Measurements from ENCODE around the gene ZNF32. TPM values are rescaled to one million over a fixed set of nuclear protein-coding genes. Genes with fewer than 3 reads are reported as not detected.
A peak's percentile ranks its signal among the peaks of the same experiment; 100 is the strongest.

Gene ZNF32
- total RNA-seq, 2 experiments from 2014 or later: 12.2 to 13.5 TPM

GRCh38 chr10:43689618-43689954, 40.9 kb upstream of the ZNF32 start:
- Mint-ChIP-seq H3K4me1 (ENCODE audit: low read depth) (peaks cover 5% of the 10 kb centered on the region), H3K27ac (no peak overlapping the region), H3K27me3 (peaks cover 8% of the 10 kb centered on the region), H3K9me3 (no peaks in the 10 kb centered on the region), H3K36me3 (no peaks in the 10 kb centered on the region), H3K4me3 (peak overlapping the region; percentile 76)
- ChIA-PET CTCF (interaction anchor here (0.5 to 2.8 kb wide), 32 partner anchors 9 to 1185 kb away, joined by 3 to 20 read pairs (median 4); partner anchors contain the start of genes CXCL12 and ZNF32), POLR2A (interaction anchor here (1.4 kb wide), 1 partner anchor 907 kb away, joined by 4 read pairs; the partner anchor contains the start of gene BMS1)
- DNase-seq: peak; percentile 45
- intact Hi-C loops (cut with micrococcal nuclease): loop anchor here (5.0 kb wide), 1 partner anchor 698 kb away; the partner anchor contains the start of gene CXCL12

DNA sequence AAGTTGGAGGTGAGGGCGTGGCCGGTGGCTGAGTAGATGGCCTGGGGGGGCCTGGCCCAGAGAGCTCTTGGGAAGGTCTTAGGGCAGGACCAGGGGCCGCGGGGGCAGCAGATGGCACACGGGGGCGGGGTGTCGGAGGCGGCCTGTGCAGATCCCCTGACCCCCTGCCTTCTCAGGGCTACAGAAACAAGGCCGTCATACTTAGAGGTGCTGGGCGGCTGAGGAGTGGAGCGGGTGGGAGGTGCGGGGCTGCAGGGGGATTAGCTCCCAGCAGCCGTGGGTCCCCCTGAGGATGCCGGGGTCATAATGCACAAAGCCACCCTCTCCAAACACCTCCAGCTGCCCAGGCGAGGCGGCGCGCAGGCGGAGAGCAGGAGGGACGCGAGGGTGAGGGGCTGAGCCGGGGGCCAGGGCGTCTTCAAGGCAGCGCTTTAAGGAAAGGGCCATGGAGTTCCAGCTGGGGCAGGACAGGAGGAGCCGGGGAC, 40.4 kb upstream of the ZNF32 start:
- no peak for DNase-seq
- CTCF ChIA-PET: interaction anchor here (0.6 to 2.8 kb wide), 20 partner anchors 8 to 1176 kb away, joined by 3 to 20 read pairs (median 6); partner anchors contain the start of genes CXCL12 and ZNF32
- intact Hi-C loops (cut with micrococcal nuclease): loop anchor here (5.0 kb wide), 1 partner anchor 698 kb away; the partner anchor contains the start of gene CXCL12
- POLR2A ChIA-PET: interaction anchor here (1.4 kb wide), 1 partner anchor 906 kb away, joined by 4 read pairs; the partner anchor contains the start of gene BMS1
- Mint-ChIP-seq H3K9me3 (no peaks in the 10 kb centered on the region), H3K4me1 (ENCODE audit: low read depth) (peaks cover 5% of the 10 kb centered on the region), H3K27ac (no peak overlapping the region), H3K27me3 (peaks cover 8% of the 10 kb centered on the region), H3K36me3 (no peaks in the 10 kb centered on the region), H3K4me3 (peak overlapping the region; percentile 76)

- Mint-ChIP-seq H3K27me3 (peaks cover 8% of the 10 kb centered on the region), H3K4me1 (ENCODE audit: low read depth) (peaks cover 5% of the 10 kb centered on the region), H3K27ac (no peak overlapping the region), H3K4me3 (peak overlapping the region; percentile 13), H3K36me3 (no peaks in the 10 kb centered on the region), H3K9me3 (no peaks in the 10 kb centered on the region)
- intact Hi-C loops (cut with micrococcal nuclease): loop anchor here (5.0 kb wide), 1 partner anchor 699 kb away; the partner anchor contains the start of gene CXCL12
- POLR2A ChIA-PET: interaction anchor here (0.6 kb wide), 1 partner anchor 103 kb away, joined by 3 read pairs; no protein-coding TSS in a partner anchor
- CTCF ChIA-PET: interaction anchor here (0.9 to 2.8 kb wide), 4 partner anchors 16 to 697 kb away, joined by 4 to 20 read pairs (median 6); partner anchors contain the start of genes CXCL12 and ZNF32
- DNase-seq: no peak
These were observed 39.7 kb upstream of the ZNF32 start for GRCh38 chr10:43688348-43688892.

DNA sequence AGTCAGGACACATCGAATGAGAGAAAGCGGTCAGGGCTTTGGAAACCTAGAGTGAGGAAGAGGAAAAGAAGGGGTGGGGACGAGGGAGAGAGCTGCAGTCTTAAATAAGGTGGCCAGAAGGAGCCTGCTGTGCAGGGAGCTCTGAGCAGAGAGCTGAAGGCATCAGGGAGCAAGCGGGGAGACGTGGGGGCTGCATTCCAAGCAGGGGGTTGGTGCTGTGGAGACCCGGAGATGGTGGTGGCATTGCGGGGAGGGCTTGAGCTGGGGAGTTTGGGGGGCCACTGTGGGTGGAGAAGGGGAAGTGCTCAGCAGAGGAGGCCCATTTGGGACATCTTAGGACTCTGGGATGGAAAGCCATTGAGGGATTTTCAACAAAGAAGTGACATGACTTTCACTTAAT, 38.7 kb upstream of the ZNF32 start:
- H3K27ac Mint-ChIP-seq: no peak overlapping the region

DNA sequence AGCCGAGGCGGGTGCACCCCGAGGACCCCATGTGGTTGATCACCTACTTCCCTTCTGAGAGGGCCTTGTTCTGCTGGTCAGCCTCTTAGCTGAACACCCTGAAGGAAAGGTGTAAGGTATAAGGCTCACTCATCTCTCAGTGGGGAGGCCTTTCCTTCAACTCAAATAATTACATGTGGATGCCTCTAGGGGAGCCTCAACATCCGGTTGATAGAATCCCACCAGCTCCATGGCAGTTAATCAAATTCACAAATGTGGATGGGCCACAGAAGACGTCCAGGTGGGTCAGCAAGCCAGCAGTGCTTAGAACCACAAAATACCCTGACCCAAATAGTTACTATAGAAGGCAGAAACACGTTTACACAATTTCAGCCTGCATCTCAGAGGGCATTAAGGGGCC, 37.7 kb upstream of the ZNF32 start:
- no peak for DNase-seq
- Mint-ChIP-seq H3K4me3 (no peak overlapping the region), H3K4me1 (ENCODE audit: low read depth) (peaks cover 5% of the 10 kb centered on the region), H3K36me3 (no peaks in the 10 kb centered on the region), H3K27ac (no peak overlapping the region), H3K9me3 (no peaks in the 10 kb centered on the region), H3K27me3 (peaks cover 16% of the 10 kb centered on the region)
- intact Hi-C loops (cut with micrococcal nuclease): loop anchor here (5.0 kb wide), 1 partner anchor 701 kb away; the partner anchor contains the start of gene CXCL12
- ChIA-PET POLR2A (no interaction called here), CTCF (interaction anchor here (0.8 to 1.5 kb wide), 5 partner anchors 14 to 1276 kb away, joined by 3 to 7 read pairs (median 4); no protein-coding TSS in a partner anchor)

More for the DNA sequence above, 38.7 kb upstream of the ZNF32 start:
- H3K36me3 Mint-ChIP-seq: no peaks in the 10 kb centered on the region
- H3K4me3 Mint-ChIP-seq: no peak overlapping the region
- no peak for DNase-seq
- ChIA-PET POLR2A (no interaction called here), CTCF (interaction anchor here (1.5 to 1.8 kb wide), 2 partner anchors 135 to 624 kb away, joined by 4 read pairs; no protein-coding TSS in a partner anchor)
- H3K9me3 Mint-ChIP-seq: no peaks in the 10 kb centered on the region
- peaks cover 5% of the 10 kb centered on the region for H3K4me1 Mint-ChIP-seq (ENCODE audit: low read depth)
- peaks cover 10% of the 10 kb centered on the region for H3K27me3 Mint-ChIP-seq
- intact Hi-C loops (cut with micrococcal nuclease): loop anchor here (5.0 kb wide), 1 partner anchor 700 kb away; the partner anchor contains the start of gene CXCL12

DNA sequence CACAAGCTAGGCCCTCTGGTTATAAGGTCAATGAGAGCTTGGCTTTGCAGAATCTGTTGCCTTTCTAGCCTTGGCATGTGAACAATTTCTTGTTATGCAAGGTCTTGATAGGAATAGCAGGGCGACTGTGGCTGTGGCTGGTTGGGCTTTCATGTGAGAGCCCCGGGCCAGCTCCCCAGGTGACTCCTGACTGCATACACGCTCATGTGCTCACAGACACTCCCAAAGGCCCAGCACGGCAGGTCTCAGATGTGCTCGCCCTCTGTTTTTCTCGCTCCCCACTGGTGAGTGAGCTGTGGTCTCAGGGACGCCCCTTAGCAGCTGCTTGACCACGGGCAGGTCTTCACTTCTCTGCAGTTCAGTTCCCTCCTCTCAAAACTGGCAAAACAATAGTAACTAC, 37.1 kb upstream of the ZNF32 start:
- Mint-ChIP-seq H3K27me3 (peaks cover 13% of the 10 kb centered on the region), H3K9me3 (no peaks in the 10 kb centered on the region), H3K36me3 (no peaks in the 10 kb centered on the region), H3K4me3 (no peak overlapping the region), H3K4me1 (ENCODE audit: low read depth) (peaks cover 5% of the 10 kb centered on the region), H3K27ac (no peak overlapping the region)
- CTCF ChIA-PET: interaction anchor here (0.8 to 1.5 kb wide), 6 partner anchors 13 to 1277 kb away, joined by 3 to 7 read pairs (median 4); no protein-coding TSS in a partner anchor
- intact Hi-C loops (cut with micrococcal nuclease): loop anchor here (5.0 kb wide), 1 partner anchor 702 kb away; the partner anchor contains the start of gene CXCL12
- POLR2A ChIA-PET: no interaction called here
- DNase-seq: no peak

GRCh38 chr10:43684292-43684559, 35.5 kb upstream of the ZNF32 start:
- Mint-ChIP-seq H3K4me3 (no peak overlapping the region), H3K27ac (no peak overlapping the region), H3K27me3 (peaks cover 19% of the 10 kb centered on the region), H3K36me3 (no peaks in the 10 kb centered on the region), H3K4me1 (ENCODE audit: low read depth) (peaks cover 3% of the 10 kb centered on the region), H3K9me3 (no peaks in the 10 kb centered on the region)
- no peak for DNase-seq
- intact Hi-C loops (cut with micrococcal nuclease): no loop called here
- ChIA-PET POLR2A (no interaction called here), CTCF (interaction anchor here (2.7 kb wide), 1 partner anchor 14 kb away, joined by 18 read pairs; no protein-coding TSS in a partner anchor)

DNA sequence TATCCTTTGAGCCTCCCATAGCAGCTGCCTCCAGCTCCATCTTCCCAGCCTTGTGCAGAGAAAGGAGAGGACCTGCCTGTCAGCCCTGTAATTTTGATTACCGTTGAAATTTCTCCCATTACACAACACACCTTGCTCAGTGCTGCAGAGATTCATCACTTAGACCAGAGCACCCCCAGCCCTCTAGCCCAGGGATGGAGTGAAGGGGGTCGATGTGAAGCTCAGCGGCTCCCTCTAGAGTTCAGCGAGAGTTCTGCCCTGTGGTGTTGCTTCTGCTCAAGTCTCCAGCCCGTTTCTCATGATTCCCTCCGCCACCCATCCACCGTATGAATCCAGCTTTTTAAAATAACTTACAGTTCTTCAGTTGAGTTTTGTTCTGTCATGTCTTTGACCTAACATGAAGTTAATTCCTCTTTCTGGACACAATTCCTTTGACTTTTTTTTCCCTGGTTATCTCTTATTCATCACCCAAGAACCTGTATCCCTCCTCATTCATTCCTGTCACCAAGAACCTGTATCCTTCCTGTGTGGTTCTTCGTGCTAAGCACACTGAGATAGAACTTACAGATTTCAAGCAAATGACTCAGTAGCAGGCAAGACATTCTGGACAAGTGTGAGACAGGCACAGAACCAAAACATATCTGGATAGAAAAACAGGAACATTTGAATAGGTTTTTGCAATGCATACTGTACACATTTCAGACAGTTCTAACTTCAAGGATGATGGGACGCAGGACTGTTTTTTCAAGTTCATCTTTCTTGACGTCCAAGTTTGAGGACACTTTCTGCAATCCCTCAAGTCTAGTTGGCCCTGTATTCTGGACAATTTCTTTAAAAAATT, 35.0 kb upstream of the ZNF32 start:
- Mint-ChIP-seq H3K27me3 (peaks cover 22% of the 10 kb centered on the region), H3K36me3 (no peaks in the 10 kb centered on the region), H3K9me3 (no peaks in the 10 kb centered on the region), H3K4me1 (ENCODE audit: low read depth) (peaks cover 2% of the 10 kb centered on the region), H3K4me3 (no peak overlapping the region), H3K27ac (no peak overlapping the region)
- ChIA-PET CTCF (interaction anchor here (0.7 to 2.7 kb wide), 8 partner anchors 8 to 633 kb away, joined by 3 to 20 read pairs (median 3); partner anchors contain the start of gene ZNF32), POLR2A (no interaction called here)
- intact Hi-C loops (cut with micrococcal nuclease): loop anchor here (1.0 kb wide), 1 partner anchor 12 kb away; no protein-coding TSS in a partner anchor
- DNase-seq: peak; percentile 42

DNA sequence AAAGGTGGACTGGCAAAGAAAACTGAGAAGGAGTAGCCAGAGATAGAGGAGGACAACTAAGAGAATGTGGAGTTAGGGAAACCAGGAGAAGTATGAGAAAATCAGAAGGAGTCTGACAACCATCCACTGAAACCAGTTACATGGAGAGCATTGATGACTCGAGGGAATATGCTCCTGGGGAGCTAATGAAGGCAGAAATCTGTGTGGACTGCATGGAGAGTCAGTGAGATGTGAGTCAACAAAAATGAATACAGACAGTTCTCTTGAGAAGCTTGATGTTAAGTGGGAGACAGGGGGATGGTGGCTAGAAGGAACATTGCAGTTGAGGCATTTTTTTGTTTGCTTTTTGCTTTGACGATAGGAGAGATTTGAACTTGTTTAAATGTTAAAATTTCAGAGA, 34.3 kb upstream of the ZNF32 start:
- DNase-seq: no peak
- no peak overlapping the region for H3K4me3 Mint-ChIP-seq
- intact Hi-C loops (cut with micrococcal nuclease): loop anchor here (1.0 kb wide), 1 partner anchor 12 kb away; no protein-coding TSS in a partner anchor
- ChIA-PET CTCF (interaction anchor here (0.9 to 2.7 kb wide), 7 partner anchors 9 to 634 kb away, joined by 3 to 20 read pairs (median 3); partner anchors contain the start of gene ZNF32), POLR2A (no interaction called here)
- H3K27me3 Mint-ChIP-seq: peaks cover 25% of the 10 kb centered on the region
- H3K36me3 Mint-ChIP-seq: no peaks in the 10 kb centered on the region
- no peak overlapping the region for H3K27ac Mint-ChIP-seq
- no peaks in the 10 kb centered on the region for H3K4me1 Mint-ChIP-seq (ENCODE audit: low read depth)
- no peaks in the 10 kb centered on the region for H3K9me3 Mint-ChIP-seq

GRCh38 chr10:43681721-43682120, 33.0 kb upstream of the ZNF32 start:
- ChIA-PET CTCF (interaction anchor here (0.9 to 2.5 kb wide), 3 partner anchors 9 to 1177 kb away, joined by 3 to 20 read pairs (median 3); no protein-coding TSS in a partner anchor), POLR2A (no interaction called here)
- DNase-seq: no peak
- intact Hi-C loops (cut with micrococcal nuclease): no loop called here
- Mint-ChIP-seq H3K36me3 (no peaks in the 10 kb centered on the region), H3K9me3 (no peaks in the 10 kb centered on the region), H3K4me3 (no peak overlapping the region), H3K27me3 (peaks cover 25% of the 10 kb centered on the region), H3K27ac (no peak overlapping the region), H3K4me1 (ENCODE audit: low read depth) (no peaks in the 10 kb centered on the region)

GRCh38 chr10:43681220-43681619, 32.5 kb upstream of the ZNF32 start:
- Mint-ChIP-seq H3K4me1 (ENCODE audit: low read depth) (no peaks in the 10 kb centered on the region), H3K36me3 (no peaks in the 10 kb centered on the region), H3K27me3 (peaks cover 25% of the 10 kb centered on the region), H3K4me3 (no peak overlapping the region), H3K9me3 (no peaks in the 10 kb centered on the region), H3K27ac (no peak overlapping the region)
- no peak for DNase-seq
- CTCF ChIA-PET: interaction anchor here (1.3 kb wide), 1 partner anchor 9 kb away, joined by 9 read pairs; no protein-coding TSS in a partner anchor
- POLR2A ChIA-PET: no interaction called here
- intact Hi-C loops (cut with micrococcal nuclease): no loop called here
